Caco-2 (cell line): ENCODE measurements around the gene CPD. TPM values are rescaled to one million over a fixed set of nuclear protein-coding genes. Genes with fewer than 3 reads are reported as not detected.

ENCODE experiments used
- BruUV-seq: library from RNA; stranded (reverse); fragments of 400-500 nt; replicated peaks from 2 replicates; lab custom pipeline; 2021; lab: Mats Ljungman, UMichigan
- CTCF ChIA-PET: fragments of 300-600 bp; sonication (Branson Sonifier 250); formaldehyde crosslinking; loops from one replicate; lab custom pipeline; 2022; ENCODE audit warnings: antibody characterized with exemption; lab: Charles Lee
- POLR2A ChIA-PET: fragments of 300-600 bp; sonication (Branson Sonifier 250); formaldehyde crosslinking; loops from one replicate; lab custom pipeline; 2022; ENCODE audit warnings: antibody characterized with exemption; lab: Charles Lee
- DNase-seq, 2 experiments: peaks; one replicate each; pipeline versions ENCODE4 v3.0.0 to v3.0.0-alpha.2; 2020 to 2022
- H3K27me3 ChIP-seq: replicated peaks from 2 replicates; pipeline ENCODE4 v1.6.0; 2011; ENCODE audit warnings: low read length; ENCODE audit not compliant: control insufficient read depth, insufficient read depth
- H3K36me3 ChIP-seq: 2 replicates; pipeline ENCODE4 v1.5.1; 2011; ENCODE audit warnings: low read length; ENCODE audit not compliant: control insufficient read depth, insufficient read depth
- H3K4me1 ChIP-seq: fragments of 250-450 bp; sonication (Bioruptor Pico); 2 replicates; pipeline ENCODE4 v1.5.1; 2020; ENCODE audit warnings: mild to moderate bottlenecking
- H3K4me3 ChIP-seq: 2 replicates; pipeline ENCODE4 v1.5.1; 2011; ENCODE audit warnings: low read depth, mild to moderate bottlenecking, control low read depth, low read length
- H3K9me3 ChIP-seq: fragments of 250-450 bp; sonication (Bioruptor Pico); 2 replicates; pipeline ENCODE4 v1.5.1; 2020; ENCODE audit warnings: mild to moderate bottlenecking, moderate library complexity
- H3K27ac Mint-ChIP-seq: one replicate; pipeline ENCODE4 v1.8.0; 2022; ENCODE audit warnings: mixed read lengths; ENCODE audit not compliant: unreplicated experiment
- H3K27me3 Mint-ChIP-seq: one replicate; pipeline ENCODE4 v1.8.0; 2022; ENCODE audit warnings: mixed read lengths; ENCODE audit not compliant: insufficient read depth, unreplicated experiment
- H3K36me3 Mint-ChIP-seq: one replicate; pipeline ENCODE4 v1.8.0; 2022; ENCODE audit warnings: mild to moderate bottlenecking, mixed read lengths; ENCODE audit not compliant: insufficient read depth, unreplicated experiment
- H3K4me1 Mint-ChIP-seq: one replicate; pipeline ENCODE4 v1.8.0; 2022; ENCODE audit warnings: low read depth, mixed read lengths; ENCODE audit not compliant: unreplicated experiment
- H3K4me3 Mint-ChIP-seq: one replicate; pipeline ENCODE4 v1.8.0; 2022; ENCODE audit warnings: mild to moderate bottlenecking, moderate library complexity, mixed read lengths; ENCODE audit not compliant: unreplicated experiment
- H3K9me3 Mint-ChIP-seq: one replicate; pipeline ENCODE4 v1.8.0; 2022; ENCODE audit warnings: mixed read lengths; ENCODE audit not compliant: unreplicated experiment
- CTCF ChIP-seq, 2 experiments: fragments of 200-600 bp in 1 of 2; IDR thresholded peaks; 1 replicate in 1 of 2; 2 replicates in 1 of 2; pipeline versions ENCODE4 v1.5.1 to v1.8.0; 2011 to 2022; ENCODE audit warnings: antibody characterized with exemption in 1 of 2, control low read depth in 1 of 2, inconsistent platforms in 1 of 2, low read depth in 1 of 2, low read length in 1 of 2, mild to moderate bottlenecking in 1 of 2, moderate library complexity in 1 of 2; ENCODE audit not compliant: insufficient read depth in 1 of 2, severe bottlenecking in 1 of 2, unreplicated experiment in 1 of 2
- intact Hi-C: fragments of 100-400 bp; cut with micrococcal nuclease; formaldehyde crosslinking; loops from one replicate; pipeline ENCODE4 v1.10.0; 2022; ENCODE audit not compliant: unreplicated experiment
- total RNA-seq: library from RNA; stranded (reverse); gene quantifications from 2 replicates; pipeline ENCODE4 v1.2.3, GENCODE V29; 2022

Gene CPD
- total RNA-seq, 1 experiment from 2014 or later: 127 TPM

GRCh38 chr17:30449480-30449879 lies 70.8 kb downstream of the CPD start:
- H3K4me1 Mint-ChIP-seq: peaks cover 25% of the 10 kb centered on the region
- Histone ChIP-seq H3K4me1 (peaks cover 21% of the 10 kb centered on the region), H3K27me3 (no peaks in the 10 kb centered on the region), H3K4me3 (no peak overlapping the region), H3K36me3 (peaks cover 2% of the 10 kb centered on the region), H3K9me3 (no peaks in the 10 kb centered on the region; the same call in 1 of the 2 replicates)
- H3K36me3 Mint-ChIP-seq: peaks cover 67% of the 10 kb centered on the region
- no peak for DNase-seq
- peak overlapping the region; percentile 95 for H3K27ac Mint-ChIP-seq
- no peak overlapping the region for H3K4me3 Mint-ChIP-seq
- peaks cover 5% of the 10 kb centered on the region for H3K9me3 Mint-ChIP-seq
- ChIA-PET CTCF (no interaction called here), POLR2A (no interaction called here)
- no peaks in the 10 kb centered on the region for H3K27me3 Mint-ChIP-seq
- TF ChIP-seq CTCF (IDR thresholded peaks at IDR 0.05; ENCODE audit: insufficient read depth in 1 of 2, low read depth in 1 of 2, low read length in 1 of 2, severe bottlenecking in 1 of 2, unreplicated experiment in 1 of 2): no peak
- BruUV-seq: no TSS peak
- intact Hi-C loops: no loop called here

- H3K36me3 Mint-ChIP-seq: peaks cover 66% of the 10 kb centered on the region
- intact Hi-C loops: loop anchor here (1.0 kb wide), 2 partner anchors 27 to 110 kb away; partner anchors contain the start of gene GOSR1
- no peaks in the 10 kb centered on the region; the same call in 1 of the 2 replicates for H3K9me3 ChIP-seq
- peak overlapping the region; percentile 59 for H3K4me3 Mint-ChIP-seq
- CTCF ChIA-PET: interaction anchor here (0.6 to 1.5 kb wide), 3 partner anchors 10 to 114 kb away, joined by 3 to 4 read pairs (median 3); no protein-coding TSS in a partner anchor
- no peak for TF ChIP-seq CTCF (IDR thresholded peaks at IDR 0.05; ENCODE audit: insufficient read depth in 1 of 2, low read depth in 1 of 2, low read length in 1 of 2, severe bottlenecking in 1 of 2, unreplicated experiment in 1 of 2)
- peaks cover 25% of the 10 kb centered on the region for H3K4me1 Mint-ChIP-seq
- peak overlapping the region; percentile 95 for H3K27ac Mint-ChIP-seq
- peaks cover 21% of the 10 kb centered on the region for H3K4me1 ChIP-seq
- peaks cover 11% of the 10 kb centered on the region for H3K9me3 Mint-ChIP-seq
- H3K4me3 ChIP-seq: no peak overlapping the region
- H3K27me3 ChIP-seq: no peaks in the 10 kb centered on the region
- BruUV-seq: no TSS peak
- POLR2A ChIA-PET: no interaction called here
- peaks cover 2% of the 10 kb centered on the region for H3K36me3 ChIP-seq
- H3K27me3 Mint-ChIP-seq: no peaks in the 10 kb centered on the region
- peak; percentile 84 to 87 for DNase-seq
Observed at GRCh38 chr17:30450125-30451027, 71.6 kb downstream of the CPD start.

- peaks cover 2% of the 10 kb centered on the region for H3K36me3 ChIP-seq
- H3K36me3 Mint-ChIP-seq: peaks cover 89% of the 10 kb centered on the region
- no TSS peak for BruUV-seq
- peaks cover 17% of the 10 kb centered on the region for H3K4me1 ChIP-seq
- no peak overlapping the region for H3K4me3 ChIP-seq
- no peak for TF ChIP-seq CTCF (IDR thresholded peaks at IDR 0.05; ENCODE audit: insufficient read depth in 1 of 2, low read depth in 1 of 2, low read length in 1 of 2, severe bottlenecking in 1 of 2, unreplicated experiment in 1 of 2)
- H3K4me1 Mint-ChIP-seq: peaks cover 20% of the 10 kb centered on the region
- H3K27me3 ChIP-seq: no peaks in the 10 kb centered on the region
- POLR2A ChIA-PET: interaction anchor here (0.6 kb wide), 1 partner anchor 146 kb away, joined by 7 read pairs; no protein-coding TSS in a partner anchor
- no peaks in the 10 kb centered on the region for H3K27me3 Mint-ChIP-seq
- H3K27ac Mint-ChIP-seq: no peak overlapping the region
- H3K4me3 Mint-ChIP-seq: no peak overlapping the region
- intact Hi-C loops: no loop called here
- DNase-seq: no peak
- CTCF ChIA-PET: no interaction called here
- H3K9me3 ChIP-seq: no peaks in the 10 kb centered on the region; the same call in 1 of the 2 replicates
- H3K9me3 Mint-ChIP-seq: peaks cover 11% of the 10 kb centered on the region
Observed at GRCh38 chr17:30454635-30455034, 75.9 kb downstream of the CPD start.
